ENCODE data around the gene MYBPHL.
"Not testable (repeated sequence)": the region's sequence is repeated elsewhere in the genome, so short reads cannot be mapped to it uniquely, and the experiment has no call there.

MYBPHL gene

GRCh38 chr1:109306832-109307273 is at the start of gene MYBPHL:
Gene MYBPHL (minus strand): TSS chr1:109307011. CDS start chr1:109306991, 20 bp downstream.
- DNase-seq = no peak

DNA sequence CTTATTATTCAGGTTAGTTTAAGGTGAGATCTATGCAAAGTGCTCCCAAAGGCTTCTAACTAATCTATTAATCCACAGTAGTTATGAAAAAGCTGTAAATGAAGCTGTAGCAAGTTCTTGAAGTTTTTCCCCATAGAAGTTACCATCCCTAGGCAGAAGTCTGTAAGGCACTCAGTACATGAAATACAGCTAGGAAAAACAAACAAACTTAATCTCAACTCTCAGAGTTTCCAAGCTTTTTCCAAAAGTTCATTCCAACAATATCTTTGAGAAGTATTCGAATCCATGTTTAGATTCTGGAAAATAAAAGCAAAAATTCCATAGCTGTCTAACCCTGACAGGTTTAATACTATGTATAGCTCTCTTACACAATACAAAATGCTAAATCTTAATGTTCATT is 49.7 kb upstream of the MYBPHL start:
- no peak for DNase-seq

- DNase-seq = no peak
Observed at GRCh38 chr1:109354929-109355328, 48.1 kb upstream of the MYBPHL start.

GRCh38 chr1:109351457-109351856 is 44.6 kb upstream of the MYBPHL start:
- no peak for DNase-seq

GRCh38 chr1:109350655-109351054 is 43.8 kb upstream of the MYBPHL start:
- no peak for DNase-seq

DNA sequence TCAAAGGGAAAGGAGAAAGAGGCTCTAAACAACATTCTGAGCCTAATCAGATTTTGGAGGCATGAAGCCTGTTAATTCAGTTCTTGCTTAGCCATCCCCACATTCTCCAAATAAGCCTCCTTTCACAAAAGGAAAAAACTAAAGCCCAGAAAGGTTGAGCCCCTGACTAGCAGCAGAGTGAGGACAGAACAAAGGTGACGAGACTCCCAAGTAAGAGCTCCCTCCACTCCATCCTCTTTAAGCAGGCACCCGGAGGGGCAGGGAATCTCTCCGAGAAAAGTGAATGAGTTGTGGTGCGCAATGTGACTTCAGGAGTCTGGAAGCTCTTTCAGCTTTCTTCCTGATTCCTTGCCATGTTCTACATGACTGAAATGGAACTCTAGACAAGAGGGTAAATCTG is 43.4 kb upstream of the MYBPHL start:
- DNase-seq = no peak

DNA sequence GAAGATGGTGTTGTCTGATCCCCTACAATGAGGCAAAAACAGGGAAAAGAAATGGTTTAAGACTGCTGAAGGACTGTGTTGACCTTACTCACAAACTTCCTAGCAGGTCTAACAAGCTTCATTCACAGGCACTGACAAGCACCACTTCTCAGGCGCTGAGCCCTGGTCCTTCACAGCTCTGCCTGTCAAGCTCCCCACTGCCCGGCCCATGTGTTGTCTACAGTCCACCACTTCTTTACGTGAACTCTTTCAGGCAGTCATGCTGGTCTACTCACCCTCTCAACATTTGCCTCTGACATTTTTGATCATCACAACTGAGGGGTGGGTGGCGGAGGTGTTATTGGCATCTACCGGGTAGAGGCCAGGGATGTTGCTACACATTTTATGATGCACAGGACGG is 40.7 kb upstream of the MYBPHL start:
- no peak for DNase-seq

DNA sequence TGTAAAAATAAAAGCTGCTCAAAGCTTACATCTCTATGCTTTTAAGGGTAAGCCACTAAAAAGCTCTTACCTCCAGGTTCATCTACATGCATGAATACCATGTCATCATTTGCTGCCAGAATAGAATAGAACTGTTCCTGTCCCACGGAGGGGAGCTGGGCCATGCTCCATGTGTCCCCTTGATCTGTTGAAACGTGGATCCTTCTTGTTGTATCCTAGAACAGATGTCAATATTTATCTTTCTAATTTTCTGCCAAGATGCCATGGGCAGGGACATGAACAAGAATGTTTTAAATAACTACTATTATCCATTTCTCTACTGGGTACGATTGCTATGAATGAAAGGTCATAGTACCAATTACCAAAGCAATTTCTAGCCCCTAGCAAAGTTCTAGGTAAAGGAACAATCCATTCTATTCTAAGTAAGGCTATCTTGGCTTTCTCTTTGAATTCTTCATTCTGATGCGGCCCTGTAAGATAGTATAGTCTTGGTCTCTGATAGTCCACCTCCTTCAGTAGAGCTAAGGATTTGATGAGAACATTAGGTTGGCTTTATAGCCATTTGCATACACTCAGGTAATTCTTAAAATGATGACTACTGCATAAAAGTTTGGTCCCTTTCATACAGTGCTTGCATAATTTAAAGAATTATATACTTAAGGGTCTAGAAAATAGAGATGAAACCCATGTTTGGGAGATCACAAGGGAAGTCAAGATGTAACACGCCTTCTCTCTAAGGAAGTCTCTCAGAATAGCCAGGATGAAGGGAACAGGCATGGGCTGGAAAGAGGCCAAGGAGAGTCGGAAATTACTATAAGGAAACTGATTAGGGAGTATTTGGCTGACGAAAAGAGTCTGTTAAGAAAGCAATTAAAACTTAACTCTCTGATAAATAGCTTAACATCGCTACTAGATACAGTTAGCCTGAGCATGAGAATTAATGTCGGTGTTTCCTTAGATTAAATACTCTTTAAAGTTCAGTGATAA is 35.4 kb upstream of the MYBPHL start:
- DNase-seq = no peak

DNA sequence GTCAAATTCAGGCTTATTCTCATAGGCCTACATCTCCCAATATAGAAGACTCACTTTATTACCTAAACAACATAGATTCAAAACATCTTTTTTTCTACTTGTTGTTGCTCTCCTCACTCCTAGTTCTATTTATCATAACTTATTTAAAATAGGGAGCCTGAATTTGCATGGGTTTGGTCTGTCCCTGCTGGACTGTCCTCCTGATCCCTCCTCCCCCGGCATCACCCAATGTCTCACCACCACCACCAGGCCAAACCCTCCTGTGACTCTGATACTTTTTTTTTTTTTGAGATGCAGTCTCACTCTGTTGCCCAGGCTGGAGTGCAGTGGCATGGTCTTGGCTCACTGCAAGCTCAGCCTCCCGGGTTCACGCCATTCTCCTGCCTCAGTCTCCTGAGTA is 31.8 kb upstream of the MYBPHL start:
- DNase-seq = no peak

GRCh38 chr1:109338091-109338490 is 31.3 kb upstream of the MYBPHL start:
- no peak for DNase-seq

DNA sequence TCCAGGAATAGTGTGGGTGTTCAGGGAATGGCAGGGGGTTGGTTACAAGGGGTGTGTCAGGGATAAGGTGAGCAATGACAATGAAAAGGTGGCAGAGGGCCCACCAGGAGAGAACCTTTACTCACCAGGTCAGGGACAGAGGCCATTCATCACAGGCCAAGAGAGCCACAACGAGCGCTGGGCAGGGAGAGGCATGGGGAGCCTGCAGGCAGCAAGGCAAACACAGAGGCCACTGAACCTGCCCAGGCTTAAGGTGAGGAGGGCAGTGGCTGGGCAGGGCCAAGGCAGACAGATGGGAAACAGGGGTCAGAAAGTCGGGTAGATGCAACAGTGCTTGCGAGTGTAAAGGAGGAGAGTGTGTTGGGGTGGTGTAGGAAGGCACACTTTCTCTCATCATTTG is 28.3 kb upstream of the MYBPHL start:
- no peak for DNase-seq

DNA sequence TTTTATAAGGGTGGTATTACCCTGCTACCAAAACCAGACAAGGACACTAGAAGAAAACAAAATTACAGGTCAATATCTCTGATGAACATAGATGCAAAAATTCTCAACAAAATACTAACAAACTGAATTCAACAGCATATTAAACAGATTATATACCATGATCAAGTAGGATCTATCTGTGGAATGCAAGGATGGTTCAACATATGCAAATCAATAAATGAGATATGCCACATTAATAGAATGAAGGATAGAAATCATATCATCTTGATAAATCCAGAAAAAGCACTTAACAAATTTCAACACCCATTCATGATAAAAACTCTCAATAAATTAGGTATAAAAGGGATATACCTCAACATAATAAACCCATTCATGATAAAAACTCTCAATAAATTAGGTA is 24.3 kb upstream of the MYBPHL start:
- no peak for DNase-seq

DNA sequence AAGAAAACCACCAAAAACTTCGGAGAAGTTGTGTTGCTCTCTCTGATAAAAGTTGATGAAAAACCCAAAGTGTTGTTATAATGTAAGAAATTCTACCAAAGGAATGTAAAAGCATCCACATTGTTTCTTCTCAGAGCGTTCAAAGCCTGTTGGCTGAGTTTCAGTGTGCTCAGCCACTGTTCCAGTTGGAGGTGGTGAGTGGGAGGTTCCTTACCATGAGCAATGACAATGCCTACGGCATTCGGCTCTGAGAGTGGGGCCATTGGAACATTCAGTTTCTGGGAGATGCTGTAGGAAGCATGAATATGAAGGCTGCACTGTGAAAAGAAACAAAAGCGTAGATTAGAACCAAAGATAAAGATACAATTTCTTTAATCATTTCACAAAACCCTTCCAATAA is 20.5 kb upstream of the MYBPHL start:
- DNase-seq = no peak

GRCh38 chr1:109322974-109323373 is 16.2 kb upstream of the MYBPHL start:
- DNase-seq = no peak

- DNase-seq = no peak
Observed at GRCh38 chr1:109319114-109319513, 12.3 kb upstream of the MYBPHL start.

DNA sequence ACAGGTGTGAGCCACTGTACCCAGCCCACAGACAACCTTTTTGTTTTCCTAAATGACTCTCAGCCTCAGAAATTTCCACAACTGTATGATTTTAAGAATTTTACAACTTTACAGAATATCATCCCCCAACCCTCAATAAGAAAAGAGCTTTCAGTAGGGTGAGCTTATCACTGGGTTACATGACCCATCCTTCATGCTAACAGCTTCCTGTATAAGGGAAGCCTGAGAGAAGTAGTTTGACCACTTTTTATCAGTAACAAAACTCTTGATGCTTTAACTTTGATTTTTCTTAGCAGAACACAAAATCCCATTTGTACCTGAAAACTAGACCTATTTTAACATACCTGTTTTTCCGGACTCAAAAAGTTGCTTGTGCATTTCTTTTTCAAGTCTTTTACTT is 9.7 kb upstream of the MYBPHL start:
- no peak for DNase-seq

GRCh38 chr1:109315288-109315687 is 8.5 kb upstream of the MYBPHL start:
- no peak for DNase-seq

DNA sequence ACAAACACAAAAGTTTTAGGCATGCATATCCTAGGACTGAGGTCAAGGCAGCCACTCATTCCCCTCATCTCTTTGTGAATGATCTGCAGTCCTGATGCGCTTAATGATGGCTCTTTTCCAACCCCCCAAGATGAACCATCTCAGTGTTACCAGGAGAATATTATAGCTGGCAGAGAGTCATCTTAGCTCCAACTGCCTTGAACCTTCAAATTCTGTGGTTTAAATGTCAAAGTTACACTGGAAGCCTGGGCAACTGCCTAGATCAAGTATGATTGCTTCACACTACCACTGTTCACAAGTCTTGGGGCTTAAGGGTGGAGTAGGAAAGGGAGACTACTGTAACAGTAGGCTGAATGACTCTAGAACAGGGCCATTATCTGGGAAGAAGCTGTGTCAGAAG is 8.0 kb upstream of the MYBPHL start:
- DNase-seq = no peak

DNA sequence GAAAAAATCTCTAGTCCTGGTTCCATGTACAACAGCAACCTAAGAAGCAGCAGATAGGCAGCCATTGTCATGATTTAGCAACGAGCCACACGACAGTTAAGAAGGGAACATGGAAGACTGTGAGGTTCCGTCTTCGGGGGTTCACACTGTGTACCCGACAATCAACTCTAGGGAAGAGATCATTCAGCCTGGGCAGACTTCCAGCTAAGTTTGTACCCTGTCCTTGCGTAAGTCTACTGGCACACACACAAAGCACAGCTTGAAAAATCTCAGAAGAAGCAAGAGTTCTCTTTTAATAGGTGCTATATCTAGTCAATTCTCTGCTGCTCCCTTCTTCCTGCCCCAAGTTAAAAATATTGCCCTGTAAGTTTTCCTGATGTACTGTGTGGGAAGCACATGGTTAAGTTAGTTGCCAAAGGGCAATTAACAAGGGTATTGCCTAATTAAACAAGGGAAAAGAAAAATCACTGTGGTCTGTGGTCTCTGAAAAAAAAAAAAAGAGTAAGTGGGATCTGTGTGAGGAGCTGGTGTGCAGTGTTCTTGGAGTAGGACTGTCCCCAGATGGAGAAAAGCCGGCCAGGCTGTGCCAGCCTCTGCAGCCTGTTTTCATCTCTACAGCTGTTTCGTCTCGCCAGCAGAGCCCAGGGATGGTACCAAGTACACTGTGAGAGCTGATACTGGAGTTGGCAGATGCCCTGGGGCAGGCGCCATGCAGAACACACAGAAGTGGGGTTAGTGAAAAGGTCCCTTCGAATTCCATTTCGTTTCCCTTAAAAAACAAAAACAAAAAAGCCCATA is 6.4 kb upstream of the MYBPHL start:
- no peak for DNase-seq

GRCh38 chr1:109312246-109312645 is 5.4 kb upstream of the MYBPHL start:
- no peak for DNase-seq

DNA sequence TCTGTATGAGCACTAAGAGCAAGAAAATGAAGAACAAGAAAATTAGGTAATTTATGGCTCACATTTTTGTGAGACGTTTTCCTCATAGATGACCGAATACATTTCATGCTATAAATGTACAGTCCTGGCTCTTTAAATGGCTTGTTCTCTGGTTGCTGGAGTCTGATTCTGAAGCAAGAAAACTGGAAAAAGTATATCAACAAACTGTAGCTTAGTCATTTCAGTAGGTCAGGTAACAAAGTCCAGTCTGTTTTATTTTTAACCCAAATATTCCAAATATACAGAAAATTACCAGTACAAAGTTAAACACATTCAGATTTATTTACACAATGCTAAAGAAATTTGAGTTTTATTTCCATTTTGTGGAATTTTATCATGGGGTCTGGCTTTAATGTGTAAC is 2.5 kb upstream of the MYBPHL start:
- DNase-seq = no peak

DNA sequence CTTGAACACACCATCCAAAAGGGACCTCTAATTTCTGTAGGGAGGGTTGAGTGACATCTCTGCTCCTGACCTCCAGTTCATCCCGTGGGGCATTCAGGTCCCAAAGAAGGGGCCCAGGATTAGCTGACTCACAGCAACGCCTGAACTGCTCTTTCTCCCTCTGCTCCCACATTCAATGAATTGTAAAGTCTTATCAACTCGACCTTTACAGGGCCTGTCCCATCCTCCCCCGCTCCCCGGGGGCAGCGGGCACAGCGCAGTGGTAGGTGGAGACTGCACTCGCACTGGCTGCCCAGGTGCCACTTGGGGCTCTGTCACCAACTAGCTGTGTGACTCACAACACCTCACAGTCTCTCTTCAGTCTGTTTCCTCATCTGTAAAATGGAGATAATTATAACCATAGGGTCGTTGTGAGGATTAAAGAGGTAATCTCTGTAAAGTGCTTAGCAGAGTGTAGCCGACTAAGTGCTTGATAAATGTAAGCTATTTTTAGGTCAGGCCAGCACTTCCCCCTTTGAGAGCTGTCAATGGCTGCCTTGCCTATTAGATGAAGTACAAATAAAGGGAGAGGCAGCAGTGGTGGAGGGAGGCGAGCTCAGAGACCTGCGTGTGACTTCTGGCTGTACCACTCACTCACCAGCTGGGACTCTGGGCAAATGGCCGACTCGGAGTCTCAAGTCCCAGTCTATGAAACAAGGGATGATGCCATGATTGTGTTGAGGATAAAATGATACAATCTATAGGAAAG is 637 bp upstream of the MYBPHL start:
- peak; percentile 67 for DNase-seq

DNA sequence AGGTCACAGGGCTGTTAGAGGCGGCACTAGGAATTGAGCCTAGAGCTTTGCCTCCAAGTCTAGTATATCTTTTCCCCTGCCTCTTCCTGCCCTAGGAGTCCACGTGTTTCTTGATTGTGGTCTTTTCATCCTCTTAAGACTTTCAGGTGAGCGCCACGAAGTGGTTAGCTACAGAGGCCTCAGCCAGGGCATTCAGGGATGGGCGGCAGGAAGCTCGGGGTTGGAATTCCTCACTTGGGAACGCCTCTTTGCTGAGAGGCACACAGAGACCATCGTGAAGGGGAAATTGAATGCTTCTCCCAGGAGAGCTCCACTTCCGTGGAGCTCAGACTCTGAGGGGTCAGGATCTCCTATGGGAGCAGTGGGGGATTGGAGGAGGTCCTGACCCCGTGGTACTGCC is 820 bp downstream of the MYBPHL start:
- not testable (repeated sequence) for DNase-seq
